H9 (cell line): Measurements from ENCODE around the gene PGF. TPM values are rescaled to one million over a fixed set of nuclear protein-coding genes. Genes with fewer than 3 reads are reported as not detected.
A peak's percentile ranks its signal among the peaks of the same experiment; 100 is the strongest.

Source experiments
- DNase-seq: peaks from one replicate; pipeline ENCODE4 v3.0.0-alpha.2; 2017
- H2AFZ ChIP-seq: one replicate; pipeline ENCODE4 v1.6.1; 2013; ENCODE audit warnings: mild to moderate bottlenecking, low read length, control low read depth, moderate library complexity
- H2AK5ac ChIP-seq: 2 replicates; pipeline ENCODE4 v1.6.1; 2013; ENCODE audit warnings: low read length, control low read depth, mixed read lengths; ENCODE audit not compliant: insufficient read length
- H2BK120ac ChIP-seq: one replicate; pipeline ENCODE4 v1.6.1; 2013; ENCODE audit warnings: low read depth, mild to moderate bottlenecking, low read length, control low read depth, inconsistent platforms; ENCODE audit not compliant: poor library complexity, severe bottlenecking
- H2BK12ac ChIP-seq: 2 replicates; pipeline ENCODE4 v1.6.1; 2013; ENCODE audit warnings: low read length, control low read depth, mixed read lengths, low read depth; ENCODE audit not compliant: insufficient read length
- H2BK15ac ChIP-seq: 2 replicates; pipeline ENCODE4 v1.6.1; 2013; ENCODE audit warnings: low read depth, low read length, control low read depth
- H2BK20ac ChIP-seq: one replicate; pipeline ENCODE4 v1.6.1; 2013; ENCODE audit warnings: low read depth, mild to moderate bottlenecking, low read length, control low read depth, inconsistent platforms; ENCODE audit not compliant: poor library complexity, severe bottlenecking
- H2BK5ac ChIP-seq: 2 replicates; pipeline ENCODE4 v1.6.1; 2013; ENCODE audit warnings: low read length, control low read depth, mixed read lengths; ENCODE audit not compliant: insufficient read length
- H3K14ac ChIP-seq: 2 replicates; pipeline ENCODE4 v1.6.1; 2013; ENCODE audit warnings: low read length, control low read depth; ENCODE audit not compliant: insufficient read depth
- H3K18ac ChIP-seq: 2 replicates; pipeline ENCODE4 v1.6.1; 2013; ENCODE audit warnings: low read depth, mild to moderate bottlenecking, mixed read lengths, low read length, control low read depth; ENCODE audit not compliant: insufficient read length
- H3K23ac ChIP-seq: 2 replicates; pipeline ENCODE4 v1.6.1; 2013; ENCODE audit warnings: low read length, control low read depth, mixed read lengths, low read depth; ENCODE audit not compliant: insufficient read length
- H3K23me2 ChIP-seq: 2 replicates; pipeline ENCODE4 v1.6.1; 2013; ENCODE audit warnings: low read depth, mild to moderate bottlenecking, mixed read lengths, low read length, control low read depth; ENCODE audit not compliant: insufficient read length, poor library complexity, severe bottlenecking
- H3K27ac ChIP-seq: 2 replicates; pipeline ENCODE4 v1.5.1; 2013; ENCODE audit warnings: low read length, control low read depth, mixed read lengths, low read depth; ENCODE audit not compliant: insufficient read length
- H3K27me3 ChIP-seq: 2 replicates; pipeline ENCODE4 v1.6.1; 2013; ENCODE audit warnings: low read length, control low read depth, inconsistent platforms; ENCODE audit not compliant: insufficient read depth
- H3K4ac ChIP-seq: 2 replicates; pipeline ENCODE4 v1.6.1; 2013; ENCODE audit warnings: low read depth, mild to moderate bottlenecking, control low read depth, inconsistent platforms, low read length, moderate library complexity
- H3K4me1 ChIP-seq: 2 replicates; pipeline ENCODE4 v1.6.1; 2013; ENCODE audit warnings: low read length, control low read depth, inconsistent platforms; ENCODE audit not compliant: insufficient read depth
- H3K4me2 ChIP-seq: 2 replicates; pipeline ENCODE4 v1.6.1; 2013; ENCODE audit warnings: low read length, control low read depth, mixed read lengths; ENCODE audit not compliant: insufficient read length, insufficient read depth
- H3K56ac ChIP-seq: 2 replicates; pipeline ENCODE4 v1.6.1; 2013; ENCODE audit warnings: low read depth, mild to moderate bottlenecking, mixed read lengths, low read length, control low read depth; ENCODE audit not compliant: insufficient read length
- H3K79me1 ChIP-seq: 2 replicates; pipeline ENCODE4 v1.6.1; 2013; ENCODE audit warnings: low read depth, mild to moderate bottlenecking, moderate library complexity, low read length, control low read depth, inconsistent platforms; ENCODE audit not compliant: insufficient read depth, poor library complexity, severe bottlenecking
- H3K79me2 ChIP-seq: 2 replicates; pipeline ENCODE4 v1.6.1; 2013; ENCODE audit warnings: low read length, control low read depth, inconsistent platforms; ENCODE audit not compliant: insufficient read depth
- H3K9ac ChIP-seq: 2 replicates; pipeline ENCODE4 v1.6.1; 2013; ENCODE audit warnings: low read length, control low read depth, mixed read lengths; ENCODE audit not compliant: insufficient read length; ENCODE audit errors: extremely low read depth
- H3K9me3 ChIP-seq: one replicate; pipeline ENCODE4 v1.6.1; 2013; ENCODE audit warnings: low read depth, low read length, inconsistent platforms; ENCODE audit not compliant: control insufficient read depth
- H3T11ph ChIP-seq: one replicate; pipeline ENCODE4 v1.6.1; 2013; ENCODE audit warnings: mild to moderate bottlenecking, low read length, control low read depth, inconsistent platforms
- H4K20me1 ChIP-seq: one replicate; pipeline ENCODE4 v1.6.1; 2013; ENCODE audit not compliant: control insufficient read depth, insufficient read length, insufficient read depth
- H4K5ac ChIP-seq: 2 replicates; pipeline ENCODE4 v1.6.1; 2013; ENCODE audit warnings: low read depth, mild to moderate bottlenecking, mixed read lengths, low read length, control low read depth; ENCODE audit not compliant: insufficient read length
- H4K8ac ChIP-seq: replicated peaks from 2 replicates; pipeline ENCODE4 v1.6.1; 2013; ENCODE audit warnings: low read length, control low read depth, mixed read lengths, low read depth; ENCODE audit not compliant: insufficient read length
- H4K91ac ChIP-seq: 2 replicates; pipeline ENCODE4 v1.6.1; 2013; ENCODE audit warnings: low read depth, mild to moderate bottlenecking, moderate library complexity, mixed read lengths, low read length, control low read depth; ENCODE audit not compliant: insufficient read length
- H3K27ac Mint-ChIP-seq, 3 experiments: 2 replicates in 2 of 3; 3 replicates in 1 of 3; pipeline ENCODE4 v1.8.0; 2020 to 2021; ENCODE audit warnings: mixed read lengths in 3 of 3, mild to moderate bottlenecking in 1 of 3, moderate library complexity in 1 of 3
- H3K27me3 Mint-ChIP-seq: 2 replicates; pipeline ENCODE4 v1.8.0; 2021; ENCODE audit warnings: low read depth, mild to moderate bottlenecking, moderate library complexity, mixed read lengths
- H3K36me3 Mint-ChIP-seq, 3 experiments: 2 replicates in 2 of 3; 3 replicates in 1 of 3; pipeline ENCODE4 v1.8.0; 2020 to 2021; ENCODE audit warnings: low read depth in 3 of 3, mixed read lengths in 3 of 3; ENCODE audit not compliant: insufficient read depth in 1 of 3
- H3K4me1 Mint-ChIP-seq, 2 experiments: 2 replicates each; pipeline ENCODE4 v1.8.0; 2020; ENCODE audit warnings: mixed read lengths in 2 of 2
- H3K4me3 Mint-ChIP-seq, 2 experiments: 2 replicates in 1 of 2; 3 replicates in 1 of 2; pipeline ENCODE4 v1.8.0; 2020 to 2021; ENCODE audit warnings: mild to moderate bottlenecking in 2 of 2, mixed read lengths in 2 of 2, moderate library complexity in 1 of 2
- H3K9me3 Mint-ChIP-seq, 2 experiments: 2 replicates in 1 of 2; 3 replicates in 1 of 2; pipeline ENCODE4 v1.8.0; 2020; ENCODE audit warnings: mild to moderate bottlenecking in 2 of 2, mixed read lengths in 2 of 2, moderate library complexity in 1 of 2
- CTCF ChIP-seq: fragments of 200-600 bp; sonication (generic); conservative IDR thresholded peaks from 3 replicates; pipeline ENCODE4 v1.8.0; 2021; ENCODE audit warnings: antibody characterized with exemption, mild to moderate bottlenecking
- WGBS: extraction: QIAGEN DNeasy Blood & Tissue Kit; methylation state at CpG from one replicate; pipeline ENCODE4 v1.1.7; 2013; ENCODE audit warnings: missing lambda C conversion rate, low lambda C conversion rate, mixed read lengths; ENCODE audit not compliant: insufficient read length; ENCODE audit errors: extremely low coverage; 5-methylcytosine and 5-hydroxymethylcytosine counted together
- total RNA-seq: library from RNA; stranded (reverse); gene quantifications from 2 replicates; pipeline ENCODE4 v1.2.1, GENCODE V29; 2021

Gene PGF
- total RNA-seq, 1 experiment from 2014 or later, result 2.3 TPM

- Mint-ChIP-seq H3K4me3 (no peak overlapping the region), H3K9me3 (no peaks in the 10 kb centered on the region), H3K27ac (peak overlapping the region in 2 of 3 experiments; percentile 40 to 83; a peak in 2 of 7 replicates), H3K4me1 (peaks cover 0 to 3% of the 10 kb centered on the region in 2 experiments; a peak in 2 of 4 replicates), H3K27me3 (no peaks in the 10 kb centered on the region), H3K36me3 (peaks cover 0 to 1% (median 0%) of the 10 kb centered on the region in 3 experiments; a peak in 3 of 7 replicates)
- no peak overlapping the region for H2BK120ac ChIP-seq
- no peak overlapping the region for H2AK5ac ChIP-seq
- H3K9ac ChIP-seq, result no peak overlapping the region
- H3K23ac ChIP-seq, result no peak overlapping the region
- no peaks in the 10 kb centered on the region for H3K79me2 ChIP-seq
- H3K23me2 ChIP-seq, result no peaks in the 10 kb centered on the region
- TF ChIP-seq CTCF, result no peak
- no peak overlapping the region for H4K91ac ChIP-seq
- no peak overlapping the region for H2BK15ac ChIP-seq
- no peak overlapping the region for H2AFZ ChIP-seq
- H3K14ac ChIP-seq, result no peak overlapping the region
- DNase-seq, result no peak
- H3K18ac ChIP-seq, result no peak overlapping the region
- no peak overlapping the region for H3K27ac ChIP-seq
- H2BK20ac ChIP-seq, result no peak overlapping the region
- no peak overlapping the region for H3K4ac ChIP-seq
- H3T11ph ChIP-seq, result no peak overlapping the region
- H4K20me1 ChIP-seq, result no peaks in the 10 kb centered on the region
- H3K79me1 ChIP-seq, result no peaks in the 10 kb centered on the region
- no peak overlapping the region for H3K56ac ChIP-seq
- no peak overlapping the region for H3K4me2 ChIP-seq
- H3K4me1 ChIP-seq, result no peaks in the 10 kb centered on the region
- no peak overlapping the region for H4K5ac ChIP-seq
- H3K27me3 ChIP-seq, result no peaks in the 10 kb centered on the region
- H3K9me3 ChIP-seq, result no peaks in the 10 kb centered on the region
- no peak overlapping the region for H2BK12ac ChIP-seq
- no peak overlapping the region for H2BK5ac ChIP-seq
- no peak overlapping the region for H4K8ac ChIP-seq
- whole genome bisulfite sequencing, result no CpG with 5 or more reads among the region's 6 CpGs
These were observed 44.2 kb downstream of the PGF start for GRCh38 chr14:74911221-74911620.
